KMS-11 (cell line): Measurements from ENCODE around the gene GYS2.

Source experiments
- H2AFZ ChIP-seq: fragments of 200-600 bp; sonication (generic); 2 replicates; pipeline ENCODE4 v1.6.1; 2016; ENCODE audit warnings: antibody characterized with exemption, mixed run types, low read depth
- H3K27ac ChIP-seq: fragments of 200-600 bp; sonication (generic); 2 replicates; pipeline ENCODE4 v1.6.1; 2016; ENCODE audit warnings: mild to moderate bottlenecking, mixed run types
- H3K27me3 ChIP-seq: fragments of 200-600 bp; sonication (generic); 2 replicates; pipeline ENCODE4 v1.6.1; 2017; ENCODE audit warnings: mild to moderate bottlenecking, low read depth, mixed run types, moderate library complexity; ENCODE audit not compliant: insufficient read depth
- H3K36me3 ChIP-seq: fragments of 200-600 bp; sonication (generic); 2 replicates; pipeline ENCODE4 v1.6.1; 2017; ENCODE audit warnings: mild to moderate bottlenecking, mixed run types; ENCODE audit not compliant: insufficient read depth
- H3K4me1 ChIP-seq: fragments of 200-600 bp; sonication (generic); 2 replicates; pipeline ENCODE4 v1.6.1; 2016; ENCODE audit warnings: mild to moderate bottlenecking, low read depth, mixed run types; ENCODE audit not compliant: poor library complexity, severe bottlenecking
- H3K4me2 ChIP-seq: fragments of 200-600 bp; sonication (generic); 2 replicates; pipeline ENCODE4 v1.7.0; 2016; ENCODE audit warnings: mild to moderate bottlenecking, mixed run types
- H3K4me3 ChIP-seq: fragments of 200-600 bp; sonication (generic); IDR thresholded peaks from 2 replicates; pipeline ENCODE4 v1.6.1; 2017; ENCODE audit warnings: low read depth, low read length, mixed read lengths; ENCODE audit not compliant: insufficient read depth
- H3K79me2 ChIP-seq: fragments of 200-600 bp; sonication (generic); 2 replicates; pipeline ENCODE4 v1.6.1; 2016; ENCODE audit warnings: low read depth, mixed run types; ENCODE audit not compliant: insufficient read depth
- H3K9ac ChIP-seq: fragments of 200-600 bp; sonication (generic); 2 replicates; pipeline ENCODE4 v1.6.1; 2016; ENCODE audit warnings: mild to moderate bottlenecking, mixed run types
- H4K20me1 ChIP-seq: fragments of 200-600 bp; sonication (generic); 2 replicates; pipeline ENCODE4 v1.6.1; 2016; ENCODE audit warnings: mild to moderate bottlenecking, mixed run types; ENCODE audit not compliant: insufficient read depth
- TF ChIP-seq, protein P1 (sequence below): fragments of 200-600 bp; sonication (generic); conservative IDR thresholded peaks from 2 replicates; pipeline ENCODE4 v1.6.1; 2017; ENCODE audit warnings: low read depth, mild to moderate bottlenecking, antibody characterized with exemption, low read length, moderate library complexity, mixed read lengths

Gene GYS2

DNA sequence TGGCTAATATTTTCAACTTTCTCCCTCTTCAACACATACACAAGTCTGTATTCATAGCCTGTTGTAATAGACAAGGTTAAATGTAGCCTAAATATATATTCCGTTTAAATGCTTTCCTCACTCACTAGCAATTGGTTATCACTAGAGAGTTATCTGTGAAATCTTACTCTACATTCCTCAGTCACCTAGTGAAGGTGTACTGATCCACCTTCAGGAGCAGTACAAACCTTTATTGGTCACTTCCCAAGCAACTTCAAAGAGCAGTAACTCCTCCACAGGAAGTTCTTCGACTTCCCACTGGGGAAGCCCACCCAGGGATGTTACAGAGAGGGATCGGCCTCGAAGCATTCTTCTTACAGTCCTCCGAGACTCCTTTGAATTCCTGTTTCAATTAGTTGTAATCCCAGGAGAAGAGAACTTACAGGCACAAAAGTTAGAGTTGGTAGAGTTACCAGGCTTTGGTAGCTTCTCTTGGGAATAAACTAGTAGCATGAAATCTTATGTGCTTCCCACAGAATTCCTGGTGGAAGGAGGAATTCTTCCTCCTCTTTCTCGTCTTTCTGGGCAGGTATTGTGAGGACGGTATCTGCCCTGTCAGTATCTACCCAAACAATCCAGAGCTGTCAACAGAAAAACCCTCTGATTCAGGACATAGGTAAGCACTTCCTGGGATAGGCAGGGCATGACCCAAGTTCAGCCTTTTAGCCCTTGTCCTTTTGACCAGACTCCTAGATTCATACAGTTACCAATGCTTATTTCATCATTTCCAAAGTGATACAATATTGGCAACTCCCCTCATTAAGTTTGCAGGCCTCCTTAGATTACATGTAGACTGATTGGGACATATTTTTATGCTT lies at the start of gene GYS2:
TSS of gene GYS2 (minus strand) at position 603 of the 857 bp plus-strand sequence. CDS start at position 348, 255 bp downstream.
- Histone ChIP-seq H3K4me1 (no peaks in the 10 kb centered on the region), H3K27ac (no peak within 1 kb of the TSS), H3K4me3 (no peak within 1 kb of the TSS), H3K4me2 (no peak within 1 kb of the TSS), H3K36me3 (no peaks in the 10 kb centered on the region), H3K27me3 (no peaks in the 10 kb centered on the region), H3K79me2 (no peaks in the 10 kb centered on the region), H3K9ac (no peak within 1 kb of the TSS), H2AFZ (no peak within 1 kb of the TSS), H4K20me1 (no peaks in the 10 kb centered on the region)
- TF ChIP-seq, protein P1, sequence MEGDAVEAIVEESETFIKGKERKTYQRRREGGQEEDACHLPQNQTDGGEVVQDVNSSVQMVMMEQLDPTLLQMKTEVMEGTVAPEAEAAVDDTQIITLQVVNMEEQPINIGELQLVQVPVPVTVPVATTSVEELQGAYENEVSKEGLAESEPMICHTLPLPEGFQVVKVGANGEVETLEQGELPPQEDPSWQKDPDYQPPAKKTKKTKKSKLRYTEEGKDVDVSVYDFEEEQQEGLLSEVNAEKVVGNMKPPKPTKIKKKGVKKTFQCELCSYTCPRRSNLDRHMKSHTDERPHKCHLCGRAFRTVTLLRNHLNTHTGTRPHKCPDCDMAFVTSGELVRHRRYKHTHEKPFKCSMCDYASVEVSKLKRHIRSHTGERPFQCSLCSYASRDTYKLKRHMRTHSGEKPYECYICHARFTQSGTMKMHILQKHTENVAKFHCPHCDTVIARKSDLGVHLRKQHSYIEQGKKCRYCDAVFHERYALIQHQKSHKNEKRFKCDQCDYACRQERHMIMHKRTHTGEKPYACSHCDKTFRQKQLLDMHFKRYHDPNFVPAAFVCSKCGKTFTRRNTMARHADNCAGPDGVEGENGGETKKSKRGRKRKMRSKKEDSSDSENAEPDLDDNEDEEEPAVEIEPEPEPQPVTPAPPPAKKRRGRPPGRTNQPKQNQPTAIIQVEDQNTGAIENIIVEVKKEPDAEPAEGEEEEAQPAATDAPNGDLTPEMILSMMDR, result no peak

DNA sequence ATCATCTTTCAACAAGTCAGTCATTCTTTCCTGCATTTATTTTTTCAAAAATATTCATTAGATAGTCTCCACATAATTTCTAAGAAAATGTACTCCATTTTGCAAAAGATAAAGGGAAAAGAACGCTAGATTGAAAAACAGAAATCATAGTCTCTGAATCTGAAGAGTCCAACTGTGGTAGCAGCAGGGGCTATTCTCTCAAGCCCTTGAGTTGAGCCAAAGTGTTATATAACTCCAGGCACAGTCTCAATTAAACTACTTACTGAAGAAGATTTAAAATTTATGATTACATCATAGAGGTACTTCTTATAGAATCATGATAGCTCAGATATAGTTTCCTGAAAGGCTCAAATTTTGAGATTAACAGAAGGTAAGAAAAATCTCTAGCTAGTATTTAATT lies 47.2 kb upstream of the GYS2 start:
- Histone ChIP-seq H3K27me3 (no peaks in the 10 kb centered on the region), H3K36me3 (peaks cover 22% of the 10 kb centered on the region; the same call in 1 of the 2 replicates), H4K20me1 (peaks cover 24% of the 10 kb centered on the region), H2AFZ (no peak overlapping the region), H3K9ac (no peak overlapping the region), H3K4me3 (no peak overlapping the region), H3K4me2 (no peak overlapping the region), H3K4me1 (peaks cover 25% of the 10 kb centered on the region), H3K79me2 (peaks cover 76% of the 10 kb centered on the region), H3K27ac (no peak overlapping the region)
- TF ChIP-seq, protein P1, result no peak

DNA sequence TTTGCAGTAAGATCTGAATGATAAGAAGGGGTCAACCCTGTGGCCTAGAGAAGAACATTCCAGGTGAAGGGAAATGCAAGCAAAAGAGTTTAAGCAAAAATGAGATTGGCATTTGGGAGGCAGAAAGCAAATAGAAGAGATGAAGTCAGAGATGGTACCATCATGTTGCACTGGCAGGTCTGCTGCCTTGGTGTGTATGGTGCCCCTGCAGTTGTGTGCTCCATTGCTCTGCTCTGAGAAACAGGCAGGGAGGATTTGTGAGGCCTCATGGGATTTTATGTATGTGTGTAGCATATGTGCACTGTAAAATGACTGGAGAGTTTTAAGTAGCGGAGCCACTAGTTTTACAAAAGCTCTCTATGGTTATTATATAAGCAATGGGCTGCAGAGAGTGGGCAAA lies 46.4 kb upstream of the GYS2 start:
- Histone ChIP-seq H3K4me1 (peaks cover 30% of the 10 kb centered on the region), H3K27me3 (no peaks in the 10 kb centered on the region), H3K79me2 (peaks cover 73% of the 10 kb centered on the region), H2AFZ (no peak overlapping the region), H3K9ac (no peak overlapping the region), H4K20me1 (peaks cover 24% of the 10 kb centered on the region), H3K36me3 (peaks cover 24% of the 10 kb centered on the region; the same call in 1 of the 2 replicates), H3K27ac (no peak overlapping the region), H3K4me3 (no peak overlapping the region), H3K4me2 (no peak overlapping the region)
- TF ChIP-seq, protein P1, result no peak

DNA sequence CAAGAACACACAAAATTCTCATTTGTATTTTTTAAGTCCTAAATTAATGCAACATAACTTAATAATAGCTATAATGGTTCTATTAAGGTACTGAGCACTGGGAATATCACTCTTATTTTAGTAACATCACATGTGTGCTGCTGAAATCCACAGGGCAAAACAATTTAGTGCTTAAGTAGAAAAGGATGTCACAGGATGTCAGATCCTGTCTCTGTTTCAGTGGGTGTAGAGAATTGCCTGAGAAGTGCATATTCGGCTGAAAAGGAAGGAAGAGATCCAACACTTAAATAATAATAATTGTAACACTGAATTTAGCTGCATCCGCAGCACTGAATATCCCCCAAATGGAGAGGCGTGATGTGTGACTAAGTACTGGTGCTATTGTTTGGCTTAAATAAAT lies 44.4 kb upstream of the GYS2 start:
- no peak overlapping the region for H3K4me2 ChIP-seq
- no peak overlapping the region for H2AFZ ChIP-seq
- H3K79me2 ChIP-seq, result peaks cover 60% of the 10 kb centered on the region
- H3K27ac ChIP-seq, result no peak overlapping the region
- peaks cover 24% of the 10 kb centered on the region for H3K4me1 ChIP-seq
- H3K4me3 ChIP-seq, result no peak overlapping the region
- TF ChIP-seq, protein P1, result no peak
- H3K9ac ChIP-seq, result no peak overlapping the region
- peaks cover 10% of the 10 kb centered on the region; the same call in 1 of the 2 replicates for H4K20me1 ChIP-seq
- no peaks in the 10 kb centered on the region for H3K27me3 ChIP-seq
- peaks cover 21% of the 10 kb centered on the region; the same call in 1 of the 2 replicates for H3K36me3 ChIP-seq
